Osteocyte (in vitro differentiated cells): ENCODE data around the gene HSD11B1. TPM values are rescaled to one million over a fixed set of nuclear protein-coding genes. Genes with fewer than 3 reads are reported as not detected.

ENCODE experiments used
- DNase-seq: peaks from one replicate; pipeline ENCODE4 v3.0.0; 2021; ENCODE audit warnings: mixed read lengths; ENCODE audit not compliant: unreplicated experiment; ENCODE audit errors: extremely low spot score
- H3K27ac Mint-ChIP-seq: one replicate; pipeline ENCODE4 v1.8.0; 2021; ENCODE audit warnings: mild to moderate bottlenecking, mixed read lengths; ENCODE audit not compliant: unreplicated experiment
- H3K27me3 Mint-ChIP-seq: one replicate; pipeline ENCODE4 v1.8.0; 2021; ENCODE audit warnings: mixed read lengths; ENCODE audit not compliant: unreplicated experiment
- H3K36me3 Mint-ChIP-seq: one replicate; pipeline ENCODE4 v1.8.0; 2021; ENCODE audit warnings: mixed read lengths; ENCODE audit not compliant: unreplicated experiment
- H3K4me1 Mint-ChIP-seq: one replicate; pipeline ENCODE4 v1.8.0; 2021; ENCODE audit warnings: mixed read lengths; ENCODE audit not compliant: unreplicated experiment
- H3K4me3 Mint-ChIP-seq: one replicate; pipeline ENCODE4 v1.8.0; 2021; ENCODE audit warnings: mild to moderate bottlenecking, moderate library complexity, mixed read lengths; ENCODE audit not compliant: unreplicated experiment
- H3K9me3 Mint-ChIP-seq: one replicate; pipeline ENCODE4 v1.8.0; 2021; ENCODE audit warnings: mixed read lengths; ENCODE audit not compliant: unreplicated experiment
- total RNA-seq: library from RNA; stranded (reverse); gene quantifications from 2 replicates; pipeline ENCODE4 v1.2.1, GENCODE V29; 2021
- TF ChIP-seq, protein P1 (sequence below): fragments of 200-600 bp; sonication (generic); IDR thresholded peaks from 2 replicates; pipeline ENCODE4 v1.5.0; 2021; ENCODE audit warnings: antibody characterized with exemption, mild to moderate bottlenecking, moderate library complexity

Gene HSD11B1
- total RNA-seq, 1 donor from 2014 or later: not detected

DNA sequence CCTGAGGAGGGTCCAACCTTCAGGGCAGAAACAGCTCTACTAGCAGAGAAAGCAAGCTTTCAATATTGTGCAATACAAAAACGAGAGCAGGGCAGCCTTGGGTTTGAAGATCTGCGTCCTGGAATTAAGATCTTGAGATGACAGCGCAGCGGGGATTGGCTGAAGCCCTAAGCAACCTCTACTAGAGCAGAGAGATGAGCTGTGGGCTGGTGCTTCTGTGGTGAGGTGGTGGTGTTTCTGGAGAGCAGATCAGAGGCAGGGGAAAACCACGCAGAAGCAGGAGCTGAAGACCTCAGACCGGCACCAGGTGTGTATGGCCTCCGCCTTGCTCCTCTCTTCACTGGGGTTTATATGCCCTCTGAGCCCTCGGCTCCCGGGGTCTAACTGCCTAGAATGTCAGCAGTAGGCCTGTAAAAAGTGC, 63.7 kb downstream of the HSD11B1 start:
- DNase-seq: no peak
- no peaks in the 10 kb centered on the region for H3K36me3 Mint-ChIP-seq
- H3K4me3 Mint-ChIP-seq: no peak overlapping the region
- H3K4me1 Mint-ChIP-seq: no peaks in the 10 kb centered on the region
- TF ChIP-seq, protein P1, sequence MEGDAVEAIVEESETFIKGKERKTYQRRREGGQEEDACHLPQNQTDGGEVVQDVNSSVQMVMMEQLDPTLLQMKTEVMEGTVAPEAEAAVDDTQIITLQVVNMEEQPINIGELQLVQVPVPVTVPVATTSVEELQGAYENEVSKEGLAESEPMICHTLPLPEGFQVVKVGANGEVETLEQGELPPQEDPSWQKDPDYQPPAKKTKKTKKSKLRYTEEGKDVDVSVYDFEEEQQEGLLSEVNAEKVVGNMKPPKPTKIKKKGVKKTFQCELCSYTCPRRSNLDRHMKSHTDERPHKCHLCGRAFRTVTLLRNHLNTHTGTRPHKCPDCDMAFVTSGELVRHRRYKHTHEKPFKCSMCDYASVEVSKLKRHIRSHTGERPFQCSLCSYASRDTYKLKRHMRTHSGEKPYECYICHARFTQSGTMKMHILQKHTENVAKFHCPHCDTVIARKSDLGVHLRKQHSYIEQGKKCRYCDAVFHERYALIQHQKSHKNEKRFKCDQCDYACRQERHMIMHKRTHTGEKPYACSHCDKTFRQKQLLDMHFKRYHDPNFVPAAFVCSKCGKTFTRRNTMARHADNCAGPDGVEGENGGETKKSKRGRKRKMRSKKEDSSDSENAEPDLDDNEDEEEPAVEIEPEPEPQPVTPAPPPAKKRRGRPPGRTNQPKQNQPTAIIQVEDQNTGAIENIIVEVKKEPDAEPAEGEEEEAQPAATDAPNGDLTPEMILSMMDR: no peak
- H3K27me3 Mint-ChIP-seq: peaks cover 7% of the 10 kb centered on the region
- H3K27ac Mint-ChIP-seq: peak overlapping the region; percentile 27
- H3K9me3 Mint-ChIP-seq: no peaks in the 10 kb centered on the region

- Mint-ChIP-seq H3K9me3 (no peaks in the 10 kb centered on the region), H3K36me3 (no peaks in the 10 kb centered on the region), H3K27ac (no peak overlapping the region), H3K4me1 (no peaks in the 10 kb centered on the region), H3K4me3 (peak overlapping the region; percentile 30), H3K27me3 (peaks cover 5% of the 10 kb centered on the region)
- TF ChIP-seq, protein P1: no peak
- peak; percentile 89 for DNase-seq
Observed at GRCh38 chr1:209769171-209769904, 64.7 kb downstream of the HSD11B1 start.

GRCh38 chr1:209769971-209770370, 65.3 kb downstream of the HSD11B1 start:
- Mint-ChIP-seq H3K27me3 (peaks cover 8% of the 10 kb centered on the region), H3K9me3 (no peaks in the 10 kb centered on the region), H3K4me3 (no peak overlapping the region), H3K36me3 (no peaks in the 10 kb centered on the region), H3K4me1 (no peaks in the 10 kb centered on the region), H3K27ac (no peak overlapping the region)
- DNase-seq: no peak
- TF ChIP-seq, protein P1: no peak

- TF ChIP-seq, protein P1: no peak
- Mint-ChIP-seq H3K27me3 (peaks cover 13% of the 10 kb centered on the region), H3K36me3 (no peaks in the 10 kb centered on the region), H3K4me1 (no peaks in the 10 kb centered on the region), H3K4me3 (no peak overlapping the region), H3K9me3 (no peaks in the 10 kb centered on the region), H3K27ac (no peak overlapping the region)
- no peak for DNase-seq
Observed at GRCh38 chr1:209770636-209771415, 66.2 kb downstream of the HSD11B1 start.

DNA sequence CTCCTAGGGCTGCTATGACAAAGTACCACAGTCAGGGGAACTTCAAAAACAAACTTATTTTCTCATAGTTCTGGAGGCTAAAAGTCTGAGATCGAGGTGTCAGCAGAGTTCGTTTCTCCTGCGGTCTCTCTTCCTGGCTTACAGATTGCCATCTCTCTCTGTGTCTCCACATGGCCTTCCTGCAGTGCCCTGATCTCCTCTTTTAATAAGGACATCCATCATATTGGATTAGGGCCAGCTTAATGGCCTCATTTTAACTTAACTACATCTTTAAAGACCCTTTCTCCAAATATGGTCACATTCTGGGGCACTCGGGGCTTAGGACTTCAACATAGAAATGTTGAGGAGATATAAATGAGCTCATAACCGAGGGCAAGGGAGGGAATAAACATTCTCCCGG, 67.5 kb downstream of the HSD11B1 start:
- H3K4me3 Mint-ChIP-seq: no peak overlapping the region
- peaks cover 10% of the 10 kb centered on the region for H3K27me3 Mint-ChIP-seq
- no peaks in the 10 kb centered on the region for H3K36me3 Mint-ChIP-seq
- H3K27ac Mint-ChIP-seq: no peak overlapping the region
- DNase-seq: no peak
- H3K4me1 Mint-ChIP-seq: no peaks in the 10 kb centered on the region
- TF ChIP-seq, protein P1: no peak
- H3K9me3 Mint-ChIP-seq: no peaks in the 10 kb centered on the region
